Neural progenitor cell (in vitro differentiated cells): ENCODE data around the gene UQCC2.

Source experiments
- EZH2phosphoT487 ChIP-seq: fragments of 200-600 bp; sonication (generic); IDR thresholded peaks from 2 replicates; pipeline ENCODE4 v1.6.1; 2017; ENCODE audit warnings: antibody characterized with exemption
- TF ChIP-seq, protein P1 (sequence below): fragments of 200-600 bp; sonication (generic); IDR thresholded peaks from 2 replicates; pipeline ENCODE4 v1.5.1; 2017; ENCODE audit warnings: antibody characterized with exemption, mild to moderate bottlenecking

DNA sequence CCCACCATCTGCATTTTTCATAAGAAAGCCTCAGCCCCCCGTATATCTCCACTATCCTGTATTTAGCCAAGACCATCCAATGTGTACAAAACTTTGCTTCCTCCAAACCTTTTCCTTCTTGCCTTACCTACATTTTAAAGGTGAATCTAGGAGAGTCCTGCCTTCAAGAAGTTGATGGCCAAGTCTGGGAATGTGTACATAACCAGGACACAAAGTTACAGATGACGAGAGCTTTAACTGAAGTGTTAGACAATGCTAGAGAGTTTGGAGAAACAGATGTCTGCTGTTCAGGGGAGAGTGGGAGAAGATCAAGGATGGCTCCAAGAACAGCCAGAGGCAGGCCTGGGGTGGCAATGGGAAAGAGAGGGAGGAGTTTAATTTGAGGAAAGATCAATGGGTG is 2.3 kb upstream of the UQCC2 start:
- TF ChIP-seq, protein P1, sequence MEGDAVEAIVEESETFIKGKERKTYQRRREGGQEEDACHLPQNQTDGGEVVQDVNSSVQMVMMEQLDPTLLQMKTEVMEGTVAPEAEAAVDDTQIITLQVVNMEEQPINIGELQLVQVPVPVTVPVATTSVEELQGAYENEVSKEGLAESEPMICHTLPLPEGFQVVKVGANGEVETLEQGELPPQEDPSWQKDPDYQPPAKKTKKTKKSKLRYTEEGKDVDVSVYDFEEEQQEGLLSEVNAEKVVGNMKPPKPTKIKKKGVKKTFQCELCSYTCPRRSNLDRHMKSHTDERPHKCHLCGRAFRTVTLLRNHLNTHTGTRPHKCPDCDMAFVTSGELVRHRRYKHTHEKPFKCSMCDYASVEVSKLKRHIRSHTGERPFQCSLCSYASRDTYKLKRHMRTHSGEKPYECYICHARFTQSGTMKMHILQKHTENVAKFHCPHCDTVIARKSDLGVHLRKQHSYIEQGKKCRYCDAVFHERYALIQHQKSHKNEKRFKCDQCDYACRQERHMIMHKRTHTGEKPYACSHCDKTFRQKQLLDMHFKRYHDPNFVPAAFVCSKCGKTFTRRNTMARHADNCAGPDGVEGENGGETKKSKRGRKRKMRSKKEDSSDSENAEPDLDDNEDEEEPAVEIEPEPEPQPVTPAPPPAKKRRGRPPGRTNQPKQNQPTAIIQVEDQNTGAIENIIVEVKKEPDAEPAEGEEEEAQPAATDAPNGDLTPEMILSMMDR, result no peak
- no peak for TF ChIP-seq EZH2phosphoT487
